PC-3 (cell line): ENCODE measurements around the gene TRIM5. TPM values are rescaled to one million over a fixed set of nuclear protein-coding genes. Genes with fewer than 3 reads are reported as not detected.
"Not testable (repeated sequence)": the region's sequence is repeated elsewhere in the genome, so short reads cannot be mapped to it uniquely, and the experiment has no call there.

Experiments used
- ATAC-seq: fragments of 200-7000 bp; cut with Tn5 transposase; 2 replicates; pipeline ENCODE4 v1.9.1; 2020; ENCODE audit warnings: mild to moderate bottlenecking, moderate library complexity
- BruUV-seq: library from RNA; stranded (reverse); fragments of 400-500 nt; replicated peaks from 2 replicates; lab custom pipeline; 2021; lab: Mats Ljungman, UMichigan
- CTCF ChIA-PET: fragments of 300-600 bp; sonication (Branson Sonifier 250); formaldehyde crosslinking; loops from one replicate; lab custom pipeline; 2022; ENCODE audit warnings: antibody characterized with exemption; lab: Charles Lee
- POLR2A ChIA-PET: fragments of 300-600 bp; sonication (Branson Sonifier 250); formaldehyde crosslinking; loops from one replicate; lab custom pipeline; 2022; ENCODE audit warnings: antibody characterized with exemption; ENCODE audit not compliant: unreplicated experiment; lab: Charles Lee
- DNase-seq: peaks from one replicate; pipeline ENCODE4 v3.0.0-alpha.2; 2015
- H2AFZ ChIP-seq: fragments of 300-600 bp; sonication (generic); 2 replicates; pipeline ENCODE4 v1.6.0; 2016; ENCODE audit warnings: antibody characterized with exemption, low read length
- H3F3A ChIP-seq: fragments of 300-600 bp; sonication (generic); one replicate; pipeline ENCODE4 v1.6.0; 2017; ENCODE audit warnings: antibody characterized with exemption, low read length, control low read depth, mild to moderate bottlenecking; ENCODE audit not compliant: unreplicated experiment
- H3K27ac ChIP-seq: fragments of 300-600 bp; sonication (generic); 2 replicates; pipeline ENCODE4 v1.5.1; 2016; ENCODE audit warnings: mild to moderate bottlenecking, low read length
- H3K27me3 ChIP-seq: fragments of 300-600 bp; sonication (generic); 2 replicates; pipeline ENCODE4 v1.6.1; 2016; ENCODE audit warnings: low read length, mixed read lengths
- H3K36me3 ChIP-seq: fragments of 300-600 bp; sonication (generic); 2 replicates; pipeline ENCODE4 v1.6.1; 2016; ENCODE audit warnings: low read depth, mixed run types, low read length, mixed read lengths
- H3K4me1 ChIP-seq: fragments of 300-600 bp; sonication (generic); 2 replicates; pipeline ENCODE4 v1.5.1; 2016; ENCODE audit warnings: low read length; ENCODE audit not compliant: insufficient read depth
- H3K4me2 ChIP-seq: fragments of 300-600 bp; sonication (generic); 2 replicates; pipeline ENCODE4 v1.6.0; 2016; ENCODE audit warnings: low read length
- H3K4me3 ChIP-seq: fragments of 300-600 bp; sonication (generic); 2 replicates; pipeline ENCODE4 v1.5.1; 2016; ENCODE audit warnings: mild to moderate bottlenecking, low read length, mixed read lengths
- H3K79me2 ChIP-seq: fragments of 300-600 bp; sonication (generic); 2 replicates; pipeline ENCODE4 v1.6.1; 2017; ENCODE audit warnings: low read length, mixed read lengths
- H3K9ac ChIP-seq: fragments of 300-600 bp; sonication (generic); 2 replicates; pipeline ENCODE4 v1.6.0; 2016; ENCODE audit warnings: mild to moderate bottlenecking, low read length
- H3K9me2 ChIP-seq: fragments of 300-600 bp; sonication (generic); replicated peaks from 2 replicates; pipeline ENCODE4 v1.6.1; 2016; ENCODE audit warnings: mixed run types, low read length, mixed read lengths
- H3K9me3 ChIP-seq: fragments of 300-600 bp; sonication (generic); 2 replicates; pipeline ENCODE4 v1.6.1; 2016; ENCODE audit warnings: low read length, mixed read lengths
- H4K20me1 ChIP-seq: fragments of 300-600 bp; sonication (generic); 2 replicates; pipeline ENCODE4 v1.6.1; 2016; ENCODE audit warnings: low read length, mixed read lengths
- EZH2 ChIP-seq: fragments of 300-600 bp; sonication (generic); IDR thresholded peaks from one replicate; pipeline ENCODE4 v1.6.1; 2017; ENCODE audit warnings: antibody characterized with exemption, mild to moderate bottlenecking, low read length; ENCODE audit not compliant: unreplicated experiment
- EZH2phosphoT487 ChIP-seq: fragments of 300-600 bp; sonication (generic); IDR thresholded peaks from 2 replicates; pipeline ENCODE4 v1.6.1; 2018; ENCODE audit warnings: mild to moderate bottlenecking, antibody characterized with exemption, low read length, borderline replicate concordance
- intact Hi-C: fragments of 100-400 bp; cut with micrococcal nuclease; formaldehyde crosslinking; loops from 2 replicates; pipeline ENCODE4 v1.9.0; 2023
- total RNA-seq: library from RNA; depleted of rRNA; stranded (reverse); fragments of >200 nt; gene quantifications from 2 replicates; pipeline ENCODE4 v1.2.3, GENCODE V29; 2014
- TF ChIP-seq, protein P1 (sequence below): fragments of 300-600 bp; sonication (generic); conservative IDR thresholded peaks from 2 replicates; pipeline ENCODE4 v1.5.1; 2017; ENCODE audit warnings: antibody characterized with exemption, low read depth, mild to moderate bottlenecking, low read length

TRIM5 gene
- total RNA-seq, 1 experiment from 2014 or later, result 18.6 TPM

DNA sequence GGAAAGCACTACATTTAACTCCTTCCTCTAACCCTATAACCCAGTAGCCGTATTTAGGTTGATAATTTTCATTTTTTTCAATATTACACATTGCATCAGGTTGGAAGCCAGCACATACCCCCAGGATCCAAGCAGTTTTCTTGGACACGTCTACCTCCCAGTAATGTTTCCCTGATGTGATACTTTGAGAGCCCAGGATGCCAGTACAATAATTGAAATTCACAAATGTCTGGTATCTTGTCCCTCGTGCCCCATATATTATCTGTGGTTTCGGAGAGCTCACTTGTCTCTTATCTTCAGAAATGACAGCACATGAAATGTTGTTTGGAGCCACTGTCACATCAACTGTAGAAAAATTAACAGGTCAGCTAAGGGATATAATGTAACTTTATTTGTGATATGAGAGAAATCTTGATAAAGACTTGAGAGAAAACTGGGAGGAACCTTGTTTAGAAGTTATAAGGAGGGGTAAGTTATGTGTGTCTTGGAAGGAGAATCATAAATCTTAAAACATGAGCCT lies 19.8 kb downstream of the TRIM5 start:
- POLR2A ChIA-PET, result interaction anchor here (0.7 kb wide), 1 partner anchor 59 kb away, joined by 4 read pairs; no protein-coding TSS in a partner anchor
- H3K36me3 ChIP-seq, result peaks cover 9% of the 10 kb centered on the region; the same call in 1 of the 2 replicates
- no TSS peak for BruUV-seq
- H3K27me3 ChIP-seq, result no peaks in the 10 kb centered on the region
- H3K27ac ChIP-seq, result no peak overlapping the region
- CTCF ChIA-PET, result no interaction called here
- H3F3A ChIP-seq, result no peaks in the 10 kb centered on the region
- no peak overlapping the region for H3K9ac ChIP-seq
- H3K9me2 ChIP-seq, result no peaks in the 10 kb centered on the region
- no peak for TF ChIP-seq EZH2phosphoT487
- TF ChIP-seq, protein P1, sequence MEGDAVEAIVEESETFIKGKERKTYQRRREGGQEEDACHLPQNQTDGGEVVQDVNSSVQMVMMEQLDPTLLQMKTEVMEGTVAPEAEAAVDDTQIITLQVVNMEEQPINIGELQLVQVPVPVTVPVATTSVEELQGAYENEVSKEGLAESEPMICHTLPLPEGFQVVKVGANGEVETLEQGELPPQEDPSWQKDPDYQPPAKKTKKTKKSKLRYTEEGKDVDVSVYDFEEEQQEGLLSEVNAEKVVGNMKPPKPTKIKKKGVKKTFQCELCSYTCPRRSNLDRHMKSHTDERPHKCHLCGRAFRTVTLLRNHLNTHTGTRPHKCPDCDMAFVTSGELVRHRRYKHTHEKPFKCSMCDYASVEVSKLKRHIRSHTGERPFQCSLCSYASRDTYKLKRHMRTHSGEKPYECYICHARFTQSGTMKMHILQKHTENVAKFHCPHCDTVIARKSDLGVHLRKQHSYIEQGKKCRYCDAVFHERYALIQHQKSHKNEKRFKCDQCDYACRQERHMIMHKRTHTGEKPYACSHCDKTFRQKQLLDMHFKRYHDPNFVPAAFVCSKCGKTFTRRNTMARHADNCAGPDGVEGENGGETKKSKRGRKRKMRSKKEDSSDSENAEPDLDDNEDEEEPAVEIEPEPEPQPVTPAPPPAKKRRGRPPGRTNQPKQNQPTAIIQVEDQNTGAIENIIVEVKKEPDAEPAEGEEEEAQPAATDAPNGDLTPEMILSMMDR, result no peak
- H3K9me3 ChIP-seq, result no peaks in the 10 kb centered on the region
- DNase-seq, result no peak
- intact Hi-C loops, result no loop called here
- H2AFZ ChIP-seq, result no peak overlapping the region
- H3K4me1 ChIP-seq, result no peaks in the 10 kb centered on the region
- H3K79me2 ChIP-seq, result no peaks in the 10 kb centered on the region
- ATAC-seq, result no peak
- no peaks in the 10 kb centered on the region for H4K20me1 ChIP-seq
- no peak overlapping the region for H3K4me2 ChIP-seq
- H3K4me3 ChIP-seq, result no peak overlapping the region

DNA sequence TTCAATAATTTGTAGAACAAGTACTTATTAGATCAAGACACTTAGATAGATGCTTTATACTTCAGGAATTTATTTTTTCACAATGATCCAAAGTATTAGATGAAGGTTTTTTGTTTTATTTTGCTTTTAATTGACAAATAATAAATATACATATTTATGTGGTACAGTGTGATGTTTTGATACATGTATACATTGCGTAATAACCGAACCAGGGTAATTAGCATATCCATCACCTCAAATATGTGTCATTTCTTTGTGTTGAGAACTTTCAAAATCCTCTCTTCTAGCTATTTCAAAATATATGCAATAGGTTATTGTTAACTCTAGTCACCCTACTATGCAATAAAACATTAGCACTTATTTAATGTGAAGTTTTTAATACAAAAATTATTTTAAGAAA lies 21.4 kb downstream of the TRIM5 start:
- no peaks in the 10 kb centered on the region for H3K79me2 ChIP-seq
- H3K4me1 ChIP-seq, result no peaks in the 10 kb centered on the region
- H3K4me2 ChIP-seq, result no peak overlapping the region
- no peaks in the 10 kb centered on the region for H3K27me3 ChIP-seq
- no peaks in the 10 kb centered on the region for H3K9me3 ChIP-seq
- H3K4me3 ChIP-seq, result no peak overlapping the region
- H3K9me2 ChIP-seq, result no peaks in the 10 kb centered on the region
- BruUV-seq, result no TSS peak
- TF ChIP-seq EZH2phosphoT487 (no peak), EZH2 (no peak)
- TF ChIP-seq, protein P1, result no peak
- peaks cover 5% of the 10 kb centered on the region; the same call in 1 of the 2 replicates for H3K36me3 ChIP-seq
- DNase-seq (no peak), ATAC-seq (no peak)
- H4K20me1 ChIP-seq, result no peaks in the 10 kb centered on the region
- no peaks in the 10 kb centered on the region for H3F3A ChIP-seq
- intact Hi-C loops, result no loop called here
- H3K9ac ChIP-seq, result no peak overlapping the region
- ChIA-PET CTCF (no interaction called here), POLR2A (no interaction called here)
- no peak overlapping the region for H3K27ac ChIP-seq
- no peak overlapping the region for H2AFZ ChIP-seq

DNA sequence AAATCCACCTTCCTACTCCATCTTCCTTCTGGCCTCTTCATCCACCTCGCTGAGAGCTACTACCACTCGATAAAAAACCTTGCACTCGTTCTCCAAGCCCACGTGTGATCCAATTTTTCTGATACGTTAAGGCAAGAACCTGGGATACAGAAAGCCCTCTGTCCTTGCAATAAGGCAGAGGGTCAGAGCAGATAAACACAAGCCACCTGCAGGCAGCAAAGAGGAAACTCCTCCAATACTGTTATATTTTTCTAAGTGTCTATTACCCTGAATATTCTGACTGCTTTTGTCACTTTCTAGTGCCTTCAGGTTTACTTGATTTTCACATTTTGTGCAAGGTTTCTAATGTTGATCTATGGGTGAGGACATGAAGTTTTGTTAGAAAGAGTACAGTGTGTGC lies 26.6 kb downstream of the TRIM5 start:
- H3K27me3 ChIP-seq, result no peaks in the 10 kb centered on the region
- H3K79me2 ChIP-seq, result no peaks in the 10 kb centered on the region
- CTCF ChIA-PET, result no interaction called here
- H3K9ac ChIP-seq, result no peak overlapping the region
- no peaks in the 10 kb centered on the region for H4K20me1 ChIP-seq
- intact Hi-C loops, result no loop called here
- no peaks in the 10 kb centered on the region for H3K9me3 ChIP-seq
- H3K4me3 ChIP-seq, result no peak overlapping the region
- POLR2A ChIA-PET, result no interaction called here
- no peak overlapping the region for H2AFZ ChIP-seq
- H3K4me2 ChIP-seq, result no peak overlapping the region
- TF ChIP-seq, protein P1, result peak; percentile 24; the same call in 1 of the 2 replicates
- TF ChIP-seq EZH2 (no peak), EZH2phosphoT487 (no peak)
- DNase-seq (no peak), ATAC-seq (no peak)
- no peaks in the 10 kb centered on the region for H3K36me3 ChIP-seq
- no TSS peak for BruUV-seq
- H3K27ac ChIP-seq, result no peak overlapping the region
- no peaks in the 10 kb centered on the region for H3K4me1 ChIP-seq
- no peaks in the 10 kb centered on the region for H3K9me2 ChIP-seq
- no peaks in the 10 kb centered on the region for H3F3A ChIP-seq

DNA sequence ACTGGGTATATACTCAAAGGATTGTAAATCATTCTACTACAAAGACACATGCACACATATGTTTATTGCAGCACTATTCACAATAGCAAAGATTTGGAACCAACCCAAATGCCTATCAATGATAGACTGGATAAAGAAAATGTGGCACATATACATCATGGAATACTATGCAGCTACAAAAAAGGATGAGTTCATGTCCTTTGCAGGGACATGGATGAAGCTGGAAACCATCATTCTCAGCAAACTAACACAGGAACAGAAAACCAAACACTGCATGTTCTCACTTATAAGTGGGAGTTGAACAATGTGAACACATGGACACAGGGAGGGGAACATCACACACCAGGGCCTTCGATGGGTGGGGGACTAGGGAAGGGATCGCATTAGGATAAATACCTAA lies 27.9 kb downstream of the TRIM5 start:
- H3F3A ChIP-seq, H3K27ac ChIP-seq, CTCF ChIA-PET, H3K36me3 ChIP-seq, H4K20me1 ChIP-seq, H3K9ac ChIP-seq, H3K27me3 ChIP-seq, BruUV-seq, H2AFZ ChIP-seq, intact Hi-C loops, ATAC-seq, POLR2A ChIA-PET, H3K4me2 ChIP-seq, DNase-seq, H3K9me3 ChIP-seq, H3K9me2 ChIP-seq, H3K4me3 ChIP-seq, H3K4me1 ChIP-seq, H3K79me2 ChIP-seq: not testable (repeated sequence)
